ENCODE data around the gene AJM1.

DNA sequence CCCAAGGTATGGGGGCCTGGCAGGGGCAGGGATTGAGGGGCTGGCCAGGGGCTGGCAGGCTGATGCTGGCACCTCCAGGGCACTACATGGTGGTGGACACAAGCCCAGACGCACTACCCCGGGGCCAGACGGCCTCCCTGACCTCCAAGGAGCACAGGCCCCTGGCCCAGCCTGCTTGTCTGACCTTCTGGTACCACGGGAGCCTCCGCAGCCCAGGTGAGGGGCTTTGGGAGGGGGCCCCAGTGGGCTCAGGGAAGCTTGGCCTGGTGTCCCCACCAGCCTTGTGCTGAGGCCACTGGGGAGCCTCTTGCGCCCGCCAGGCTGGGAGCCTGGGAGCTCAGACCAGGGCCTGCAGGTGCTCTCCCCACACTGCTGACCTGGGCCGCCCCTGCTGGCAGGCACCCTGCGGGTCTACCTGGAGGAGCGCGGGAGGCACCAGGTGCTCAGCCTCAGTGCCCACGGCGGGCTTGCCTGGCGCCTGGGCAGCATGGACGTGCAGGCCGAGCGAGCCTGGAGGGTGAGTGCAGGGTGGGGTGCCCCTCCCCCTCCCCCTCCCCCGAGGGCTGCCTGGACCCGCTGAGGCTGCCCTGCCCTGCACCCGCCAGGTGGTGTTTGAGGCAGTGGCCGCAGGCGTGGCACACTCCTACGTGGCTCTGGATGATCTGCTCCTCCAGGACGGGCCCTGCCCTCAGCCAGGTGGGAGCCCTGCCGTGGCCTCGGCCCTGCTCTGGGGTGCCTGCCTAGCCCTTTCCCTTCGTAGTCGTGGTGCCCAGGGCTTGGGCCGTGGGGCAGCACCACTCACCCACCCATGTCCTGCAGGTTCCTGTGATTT is 15.5 kb downstream of the AJM1 start:
- TF ChIP-seq, protein P1, sequence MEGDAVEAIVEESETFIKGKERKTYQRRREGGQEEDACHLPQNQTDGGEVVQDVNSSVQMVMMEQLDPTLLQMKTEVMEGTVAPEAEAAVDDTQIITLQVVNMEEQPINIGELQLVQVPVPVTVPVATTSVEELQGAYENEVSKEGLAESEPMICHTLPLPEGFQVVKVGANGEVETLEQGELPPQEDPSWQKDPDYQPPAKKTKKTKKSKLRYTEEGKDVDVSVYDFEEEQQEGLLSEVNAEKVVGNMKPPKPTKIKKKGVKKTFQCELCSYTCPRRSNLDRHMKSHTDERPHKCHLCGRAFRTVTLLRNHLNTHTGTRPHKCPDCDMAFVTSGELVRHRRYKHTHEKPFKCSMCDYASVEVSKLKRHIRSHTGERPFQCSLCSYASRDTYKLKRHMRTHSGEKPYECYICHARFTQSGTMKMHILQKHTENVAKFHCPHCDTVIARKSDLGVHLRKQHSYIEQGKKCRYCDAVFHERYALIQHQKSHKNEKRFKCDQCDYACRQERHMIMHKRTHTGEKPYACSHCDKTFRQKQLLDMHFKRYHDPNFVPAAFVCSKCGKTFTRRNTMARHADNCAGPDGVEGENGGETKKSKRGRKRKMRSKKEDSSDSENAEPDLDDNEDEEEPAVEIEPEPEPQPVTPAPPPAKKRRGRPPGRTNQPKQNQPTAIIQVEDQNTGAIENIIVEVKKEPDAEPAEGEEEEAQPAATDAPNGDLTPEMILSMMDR (conservative IDR thresholded peaks at IDR 0.05): no peak
- TF ChIP-seq EZH2 (IDR thresholded peaks at IDR 0.05; ENCODE audit: low read depth): no peak

Measured in PC-9 (cell line).